Suprapubic skin (tissue), 4 donors: Measurements from ENCODE around the gene SERPINF2. TPM values are rescaled to one million over a fixed set of nuclear protein-coding genes. Genes with fewer than 3 reads are reported as not detected.
A peak's percentile ranks its signal among the peaks of the same experiment; 100 is the strongest.

Source experiments
- DNase-seq, 2 donors: peaks; one replicate each; pipeline ENCODE4 v3.0.0-alpha.2; 2019; ENCODE audit warnings: low spot score in 2 of 2
- H3K27ac ChIP-seq: fragments of 200-600 bp; sonication (generic); one replicate; pipeline ENCODE4 v1.5.1; 2019
- H3K27me3 ChIP-seq: fragments of 200-600 bp; sonication (generic); one replicate; pipeline ENCODE4 v1.5.1; 2019
- H3K36me3 ChIP-seq: fragments of 200-600 bp; sonication (generic); one replicate; pipeline ENCODE4 v1.5.1; 2019
- H3K4me1 ChIP-seq: fragments of 200-600 bp; sonication (generic); one replicate; pipeline ENCODE4 v1.5.1; 2019
- H3K4me3 ChIP-seq: fragments of 200-600 bp; sonication (generic); one replicate; pipeline ENCODE4 v1.5.1; 2019; ENCODE audit warnings: mild to moderate bottlenecking
- H3K9me3 ChIP-seq: fragments of 200-600 bp; sonication (generic); one replicate; pipeline ENCODE4 v1.5.1; 2019
- EP300 ChIP-seq: sonication (generic); formaldehyde crosslinking; IDR thresholded peaks from one replicate; pipeline ENCODE4 v1.6.1; 2017; ENCODE audit warnings: antibody characterized with exemption
- POLR2A ChIP-seq, 2 donors: fragments of 450-650 bp; IDR thresholded peaks; one replicate each; pipeline ENCODE4 v1.6.1; 2017; ENCODE audit warnings: antibody characterized with exemption in 2 of 2, mild to moderate bottlenecking in 2 of 2, moderate library complexity in 2 of 2
- POLR2AphosphoS5 ChIP-seq, 3 donors: sonication (generic); formaldehyde crosslinking; IDR thresholded peaks; one replicate each; pipeline ENCODE4 v1.6.1; 2017; ENCODE audit warnings: antibody characterized with exemption in 3 of 3
- WGBS: methylation state at CpG from one replicate; pipeline ENCODE4 v1.1.5; 2018; 5-methylcytosine and 5-hydroxymethylcytosine counted together
- total RNA-seq, 4 donors: library from RNA; depleted of rRNA; stranded (reverse); fragments of >200 nt; gene quantifications; one replicate each; pipeline ENCODE4 v1.1.0, GENCODE V29; 2016
- TF ChIP-seq, protein P1 (sequence below), 2 donors: fragments of 200-600 bp in 1 of 2; fragments of 450-650 bp in 1 of 2; sonication (generic) in 1 of 2; IDR thresholded peaks; one replicate each; pipeline ENCODE4 v1.5.1; 2016 to 2019; ENCODE audit warnings: antibody characterized with exemption in 2 of 2, mild to moderate bottlenecking in 1 of 2, moderate library complexity in 1 of 2

SERPINF2 gene
- total RNA-seq, 4 donors from 2014 or later = 3.9 to 7.4 (median 5.9) TPM

DNA sequence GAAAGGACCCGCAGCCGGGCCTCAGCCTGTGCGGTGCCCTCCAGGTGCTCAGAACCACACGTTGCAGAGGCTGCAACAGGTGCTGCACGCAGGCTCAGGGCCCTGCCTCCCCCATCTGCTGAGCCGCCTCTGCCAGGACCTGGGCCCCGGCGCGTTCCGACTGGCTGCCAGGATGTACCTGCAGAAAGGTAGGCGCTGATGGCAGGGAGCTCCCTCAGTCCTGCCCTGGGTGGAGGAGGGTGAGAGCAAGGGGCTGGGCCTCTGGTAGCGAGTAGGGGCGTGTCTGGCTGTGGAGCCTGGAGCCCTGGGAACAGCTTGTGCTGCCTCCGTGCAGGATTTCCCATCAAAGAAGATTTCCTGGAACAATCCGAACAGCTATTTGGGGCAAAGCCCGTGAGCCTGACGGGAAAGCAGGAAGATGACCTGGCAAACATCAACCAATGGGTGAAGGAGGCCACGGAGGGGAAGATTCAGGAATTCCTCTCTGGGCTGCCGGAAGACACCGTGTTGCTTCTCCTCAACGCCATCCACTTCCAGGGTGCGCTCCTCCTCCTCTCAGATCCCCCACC is 4.4 kb downstream of the SERPINF2 start:
- Histone ChIP-seq H3K9me3 (no peaks in the 10 kb centered on the region), H3K4me1 (peaks cover 50% of the 10 kb centered on the region), H3K27me3 (no peaks in the 10 kb centered on the region), H3K27ac (peak overlapping the region; percentile 81), H3K4me3 (peak overlapping the region; percentile 18), H3K36me3 (no peaks in the 10 kb centered on the region)
- TF ChIP-seq EP300 = no peak
- TF ChIP-seq POLR2A (IDR thresholded peaks at IDR 0.05) = no peak
- peak in 2 of 3 donors; percentile 81 to 87 for TF ChIP-seq POLR2AphosphoS5 (IDR thresholded peaks at IDR 0.05)
- 49% methylated on average over 13 of the region's 22 CpGs for WGBS
- peak in 1 of 2 donors; percentile 83 for DNase-seq

DNA sequence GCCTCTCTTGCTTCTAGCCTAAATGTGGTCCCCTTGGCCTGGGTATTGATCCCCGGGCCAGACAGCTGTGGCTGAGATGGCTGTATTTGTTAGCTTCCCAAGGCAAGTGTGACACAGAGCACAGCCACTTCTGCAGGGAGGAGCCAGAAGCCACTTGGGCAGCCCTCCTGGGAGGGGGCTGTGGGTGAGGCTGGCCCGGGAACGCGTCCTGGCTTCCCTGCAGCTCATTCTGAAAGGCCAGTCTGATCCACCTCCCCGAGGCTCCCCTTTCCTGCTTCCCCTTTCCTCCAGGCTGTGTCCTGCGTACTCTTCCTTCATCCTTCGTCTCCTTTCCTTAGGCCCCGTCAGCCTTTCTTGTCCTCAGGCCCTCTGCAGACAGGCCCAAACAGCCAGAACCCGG is 8.0 kb downstream of the SERPINF2 start:
- Histone ChIP-seq H3K36me3 (no peaks in the 10 kb centered on the region), H3K27me3 (no peaks in the 10 kb centered on the region), H3K4me3 (no peak overlapping the region), H3K27ac (no peak overlapping the region), H3K9me3 (no peaks in the 10 kb centered on the region), H3K4me1 (peaks cover 57% of the 10 kb centered on the region)
- DNase-seq = no peak
- 49% methylated on average over 8 of the region's 9 CpGs for WGBS
- TF ChIP-seq, protein P1, sequence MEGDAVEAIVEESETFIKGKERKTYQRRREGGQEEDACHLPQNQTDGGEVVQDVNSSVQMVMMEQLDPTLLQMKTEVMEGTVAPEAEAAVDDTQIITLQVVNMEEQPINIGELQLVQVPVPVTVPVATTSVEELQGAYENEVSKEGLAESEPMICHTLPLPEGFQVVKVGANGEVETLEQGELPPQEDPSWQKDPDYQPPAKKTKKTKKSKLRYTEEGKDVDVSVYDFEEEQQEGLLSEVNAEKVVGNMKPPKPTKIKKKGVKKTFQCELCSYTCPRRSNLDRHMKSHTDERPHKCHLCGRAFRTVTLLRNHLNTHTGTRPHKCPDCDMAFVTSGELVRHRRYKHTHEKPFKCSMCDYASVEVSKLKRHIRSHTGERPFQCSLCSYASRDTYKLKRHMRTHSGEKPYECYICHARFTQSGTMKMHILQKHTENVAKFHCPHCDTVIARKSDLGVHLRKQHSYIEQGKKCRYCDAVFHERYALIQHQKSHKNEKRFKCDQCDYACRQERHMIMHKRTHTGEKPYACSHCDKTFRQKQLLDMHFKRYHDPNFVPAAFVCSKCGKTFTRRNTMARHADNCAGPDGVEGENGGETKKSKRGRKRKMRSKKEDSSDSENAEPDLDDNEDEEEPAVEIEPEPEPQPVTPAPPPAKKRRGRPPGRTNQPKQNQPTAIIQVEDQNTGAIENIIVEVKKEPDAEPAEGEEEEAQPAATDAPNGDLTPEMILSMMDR (IDR thresholded peaks at IDR 0.05) = no peak
- no peak for TF ChIP-seq EP300
- TF ChIP-seq POLR2AphosphoS5 (IDR thresholded peaks at IDR 0.05) = no peak
- TF ChIP-seq POLR2A (IDR thresholded peaks at IDR 0.05) = no peak

DNA sequence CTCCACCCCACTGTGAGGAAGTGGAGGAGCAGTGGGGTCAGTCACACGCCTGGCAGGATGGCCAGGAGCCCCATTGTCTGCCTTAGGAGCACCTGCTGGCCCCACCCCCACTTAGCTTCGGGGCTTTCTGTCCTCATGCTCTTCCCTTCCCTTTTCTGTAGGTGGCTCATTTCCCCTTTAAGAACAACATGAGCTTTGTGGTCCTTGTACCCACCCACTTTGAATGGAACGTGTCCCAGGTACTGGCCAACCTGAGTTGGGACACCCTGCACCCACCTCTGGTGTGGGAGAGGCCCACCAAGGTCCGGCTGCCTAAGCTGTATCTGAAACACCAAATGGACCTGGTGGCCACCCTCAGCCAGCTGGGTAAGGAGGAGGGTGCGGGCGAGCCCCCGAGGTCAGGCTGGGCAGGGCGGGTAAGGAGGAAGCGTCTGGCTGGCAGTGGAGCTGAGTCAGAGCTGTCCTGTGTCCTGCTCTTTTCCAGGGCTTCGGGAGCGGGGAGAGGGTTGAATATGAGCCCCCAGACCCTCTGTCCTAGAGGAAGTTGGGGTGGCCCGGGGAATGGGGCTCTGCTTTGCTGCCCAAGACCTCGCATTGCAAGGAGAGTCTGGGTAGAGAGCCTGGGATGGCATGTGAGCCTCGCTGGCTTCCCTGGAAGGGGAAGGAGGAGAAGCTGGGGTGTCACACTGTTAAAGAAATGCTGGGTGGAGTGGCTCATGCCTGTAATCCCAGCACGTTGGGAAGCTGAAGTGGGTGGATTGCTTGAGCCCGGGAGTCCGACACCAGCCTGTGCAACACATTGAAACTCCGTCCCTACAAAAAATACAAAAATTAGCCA is 10.0 kb downstream of the SERPINF2 start:
- Histone ChIP-seq H3K27me3 (no peaks in the 10 kb centered on the region), H3K36me3 (no peaks in the 10 kb centered on the region), H3K4me3 (no peak overlapping the region), H3K27ac (peak overlapping the region; percentile 66), H3K9me3 (no peaks in the 10 kb centered on the region), H3K4me1 (peaks cover 41% of the 10 kb centered on the region)
- no peak for TF ChIP-seq POLR2AphosphoS5 (IDR thresholded peaks at IDR 0.05)
- TF ChIP-seq EP300 = no peak
- TF ChIP-seq POLR2A (IDR thresholded peaks at IDR 0.05) = no peak
- TF ChIP-seq, protein P1 (IDR thresholded peaks at IDR 0.05) = no peak
- no peak for DNase-seq
- WGBS = 49% methylated on average over 13 of the region's 18 CpGs

DNA sequence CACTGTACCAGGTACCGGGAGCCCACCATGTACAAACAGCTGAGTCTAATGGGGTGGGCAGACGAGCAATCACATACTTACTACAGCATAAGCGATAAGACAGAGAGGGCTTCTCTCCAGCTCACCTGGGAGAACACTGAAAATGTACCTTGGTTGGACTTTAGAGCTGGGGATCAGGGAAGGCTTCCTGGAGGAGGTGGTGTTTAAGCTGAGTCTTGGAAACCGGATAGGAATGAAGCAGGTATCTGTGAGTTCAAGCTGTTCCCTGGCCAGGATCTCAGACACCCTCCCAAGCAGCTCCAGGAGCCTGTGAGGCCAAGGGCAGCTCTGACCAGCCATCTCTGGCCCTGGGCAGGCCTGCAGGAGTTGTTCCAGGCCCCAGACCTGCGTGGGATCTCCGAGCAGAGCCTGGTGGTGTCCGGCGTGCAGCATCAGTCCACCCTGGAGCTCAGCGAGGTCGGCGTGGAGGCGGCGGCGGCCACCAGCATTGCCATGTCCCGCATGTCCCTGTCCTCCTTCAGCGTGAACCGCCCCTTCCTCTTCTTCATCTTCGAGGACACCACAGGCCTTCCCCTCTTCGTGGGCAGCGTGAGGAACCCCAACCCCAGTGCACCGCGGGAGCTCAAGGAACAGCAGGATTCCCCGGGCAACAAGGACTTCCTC is 11.2 kb downstream of the SERPINF2 start:
- no peaks in the 10 kb centered on the region for H3K27me3 ChIP-seq
- TF ChIP-seq POLR2AphosphoS5 (IDR thresholded peaks at IDR 0.05) (no peak), EP300 (no peak), POLR2A (IDR thresholded peaks at IDR 0.05) (no peak)
- TF ChIP-seq, protein P1 (IDR thresholded peaks at IDR 0.05) = no peak
- peaks cover 40% of the 10 kb centered on the region for H3K4me1 ChIP-seq
- 78% methylated on average over 22 of the region's 23 CpGs for WGBS
- DNase-seq = no peak
- H3K27ac ChIP-seq = no peak overlapping the region
- H3K36me3 ChIP-seq = no peaks in the 10 kb centered on the region
- no peak overlapping the region for H3K4me3 ChIP-seq
- H3K9me3 ChIP-seq = no peaks in the 10 kb centered on the region

DNA sequence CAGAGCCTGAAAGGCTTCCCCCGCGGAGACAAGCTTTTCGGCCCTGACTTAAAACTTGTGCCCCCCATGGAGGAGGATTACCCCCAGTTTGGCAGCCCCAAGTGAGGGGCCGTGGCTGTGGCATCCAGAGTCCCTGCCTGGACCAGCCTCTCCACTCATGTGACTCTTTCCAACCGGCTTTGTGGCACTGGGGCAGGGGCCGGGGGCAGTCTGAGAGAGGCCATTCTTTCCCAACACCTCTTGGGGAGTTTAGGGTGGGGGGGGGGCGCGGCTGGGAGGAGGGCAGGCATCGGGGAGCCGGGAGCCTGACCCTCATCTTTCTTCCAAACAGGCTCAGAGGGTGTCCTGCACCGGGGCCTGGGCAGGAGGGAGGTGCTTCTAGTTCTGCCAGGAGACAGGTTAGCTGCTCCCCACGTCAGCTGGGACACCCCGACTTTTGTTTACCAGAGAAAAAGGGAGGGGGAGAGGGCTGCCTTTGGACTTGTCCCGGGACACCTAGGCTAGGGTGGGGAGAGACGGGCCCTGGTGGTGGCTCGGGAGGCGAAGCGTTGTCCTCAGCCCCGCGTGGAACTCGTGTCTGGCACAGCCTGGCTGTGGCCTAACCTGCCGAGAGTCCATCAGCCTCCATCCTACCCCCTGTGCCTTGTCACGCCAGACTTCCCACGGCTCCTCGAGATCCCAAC is 11.9 kb downstream of the SERPINF2 start:
- no peak for DNase-seq
- Histone ChIP-seq H3K9me3 (no peaks in the 10 kb centered on the region), H3K27me3 (no peaks in the 10 kb centered on the region), H3K36me3 (no peaks in the 10 kb centered on the region), H3K27ac (peak overlapping the region; percentile 25), H3K4me3 (no peak overlapping the region), H3K4me1 (peaks cover 40% of the 10 kb centered on the region)
- TF ChIP-seq POLR2A (IDR thresholded peaks at IDR 0.05) (no peak), POLR2AphosphoS5 (IDR thresholded peaks at IDR 0.05) (no peak), EP300 (no peak)
- TF ChIP-seq, protein P1 (IDR thresholded peaks at IDR 0.05) = no peak
- WGBS = 65% methylated on average over 11 of the region's 25 CpGs
